HG03175 (cell line): ENCODE data around the gene MAN1C1.

Experiments used
- ATAC-seq: cut with Tn5 transposase; IDR thresholded peaks from one replicate; pipeline ENCODE4 v1.9.1; 2021; ENCODE audit warnings: mild to moderate bottlenecking, moderate library complexity; ENCODE audit not compliant: unreplicated experiment

MAN1C1 gene

GRCh38 chr1:25616095-25616986, at the start of gene MAN1C1:
Gene MAN1C1, plus strand, starts transcription at chr1:25616791. Its CDS starts 1,007 bp downstream, at chr1:25617798.
- ATAC-seq = peak; percentile 59

- no peak for ATAC-seq
These were observed 48.9 kb upstream of the MAN1C1 start for GRCh38 chr1:25567710-25568089.

GRCh38 chr1:25568090-25568833, 48.3 kb upstream of the MAN1C1 start:
- no peak for ATAC-seq

GRCh38 chr1:25568834-25569596, 47.6 kb upstream of the MAN1C1 start:
- no peak for ATAC-seq

- no peak for ATAC-seq
These were observed 46.8 kb upstream of the MAN1C1 start for GRCh38 chr1:25569597-25570396.

- no peak for ATAC-seq
These were observed 45.6 kb upstream of the MAN1C1 start for GRCh38 chr1:25570798-25571521.

- no peak for ATAC-seq
These were observed 45.0 kb upstream of the MAN1C1 start for GRCh38 chr1:25571522-25571970.

GRCh38 chr1:25572107-25572506, 44.5 kb upstream of the MAN1C1 start:
- no peak for ATAC-seq

- no peak for ATAC-seq
These were observed 43.6 kb upstream of the MAN1C1 start for GRCh38 chr1:25572708-25573590.

- ATAC-seq = no peak
These were observed 43.0 kb upstream of the MAN1C1 start for GRCh38 chr1:25573591-25573930.

GRCh38 chr1:25573961-25574360, 42.6 kb upstream of the MAN1C1 start:
- ATAC-seq = no peak

GRCh38 chr1:25575191-25575590, 41.4 kb upstream of the MAN1C1 start:
- no peak for ATAC-seq

GRCh38 chr1:25576459-25577133, 40.0 kb upstream of the MAN1C1 start:
- no peak for ATAC-seq

GRCh38 chr1:25577134-25577920, 39.3 kb upstream of the MAN1C1 start:
- no peak for ATAC-seq

GRCh38 chr1:25579292-25580252, 37.0 kb upstream of the MAN1C1 start:
- ATAC-seq = no peak

- no peak for ATAC-seq
These were observed 35.7 kb upstream of the MAN1C1 start for GRCh38 chr1:25580927-25581326.
